Keratinocyte (primary cell): ENCODE data around the gene SND1.

Source experiments
- EZH2 ChIP-seq: IDR thresholded peaks from one replicate; pipeline ENCODE4 v1.6.1; 2012; ENCODE audit warnings: inconsistent platforms, mild to moderate bottlenecking, low read length, moderate library complexity
- TF ChIP-seq, protein P1 (sequence below), 3 experiments: IDR thresholded peaks in 1 of 3; conservative IDR thresholded peaks in 1 of 3; optimal IDR thresholded peaks in 1 of 3; 2 replicates in 2 of 3; 3 replicates in 1 of 3; pipeline versions ENCODE3 to v1.5.1; 2011; ENCODE audit warnings: low read length in 3 of 3, mild to moderate bottlenecking in 3 of 3, moderate library complexity in 2 of 3, control low read depth in 1 of 3, inconsistent platforms in 1 of 3; ENCODE audit not compliant: insufficient read depth in 2 of 3; ENCODE audit errors: extremely low read depth in 1 of 3

DNA sequence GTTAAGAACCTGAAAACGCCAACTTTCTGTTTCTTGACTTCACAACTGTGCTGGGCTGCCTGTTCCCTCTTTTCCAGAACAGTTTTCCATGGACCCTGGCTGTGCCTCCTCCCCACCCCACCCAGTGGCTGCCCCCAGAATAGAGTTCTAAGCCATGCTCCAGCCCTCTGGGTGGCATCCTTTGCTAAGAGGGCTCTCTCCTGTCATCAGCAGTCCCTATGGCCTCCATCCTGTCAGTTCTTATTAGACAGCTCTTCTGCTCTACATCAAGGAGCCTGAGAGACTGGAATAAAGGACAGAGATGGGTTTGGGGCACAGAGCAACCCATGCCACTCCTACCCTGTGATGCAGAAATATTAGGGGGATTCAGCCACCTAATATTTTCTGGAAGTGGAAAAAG is 393.2 kb downstream of the SND1 start:
- TF ChIP-seq, protein P1, sequence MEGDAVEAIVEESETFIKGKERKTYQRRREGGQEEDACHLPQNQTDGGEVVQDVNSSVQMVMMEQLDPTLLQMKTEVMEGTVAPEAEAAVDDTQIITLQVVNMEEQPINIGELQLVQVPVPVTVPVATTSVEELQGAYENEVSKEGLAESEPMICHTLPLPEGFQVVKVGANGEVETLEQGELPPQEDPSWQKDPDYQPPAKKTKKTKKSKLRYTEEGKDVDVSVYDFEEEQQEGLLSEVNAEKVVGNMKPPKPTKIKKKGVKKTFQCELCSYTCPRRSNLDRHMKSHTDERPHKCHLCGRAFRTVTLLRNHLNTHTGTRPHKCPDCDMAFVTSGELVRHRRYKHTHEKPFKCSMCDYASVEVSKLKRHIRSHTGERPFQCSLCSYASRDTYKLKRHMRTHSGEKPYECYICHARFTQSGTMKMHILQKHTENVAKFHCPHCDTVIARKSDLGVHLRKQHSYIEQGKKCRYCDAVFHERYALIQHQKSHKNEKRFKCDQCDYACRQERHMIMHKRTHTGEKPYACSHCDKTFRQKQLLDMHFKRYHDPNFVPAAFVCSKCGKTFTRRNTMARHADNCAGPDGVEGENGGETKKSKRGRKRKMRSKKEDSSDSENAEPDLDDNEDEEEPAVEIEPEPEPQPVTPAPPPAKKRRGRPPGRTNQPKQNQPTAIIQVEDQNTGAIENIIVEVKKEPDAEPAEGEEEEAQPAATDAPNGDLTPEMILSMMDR (optimal IDR thresholded peaks at IDR 0.05 in 1 of 3, IDR thresholded peaks at IDR 0.05 in 1 of 3, conservative IDR thresholded peaks at IDR 0.05 in 1 of 3; ENCODE audit: extremely low read depth in 1 of 3, insufficient read depth in 2 of 3, low read length in 3 of 3), result no peak
- no peak for TF ChIP-seq EZH2
